Measurements from ENCODE around the gene HPS6. TPM values are rescaled to one million over a fixed set of nuclear protein-coding genes. Genes with fewer than 3 reads are reported as not detected.

The HPS6 gene
- total RNA-seq, 1 experiment from 2014 or later = 14.7 TPM

- BruUV-seq (replicated peaks) = no TSS peak
- Mint-ChIP-seq H3K27me3 (ENCODE audit: unreplicated experiment) (no peaks in the 10 kb centered on the region), H3K9me3 (ENCODE audit: low read depth, unreplicated experiment) (no peaks in the 10 kb centered on the region), H3K4me1 (ENCODE audit: low read depth, unreplicated experiment) (no peaks in the 10 kb centered on the region), H3K4me3 (ENCODE audit: low read depth, unreplicated experiment) (no peak overlapping the region), H3K36me3 (ENCODE audit: insufficient read depth, unreplicated experiment) (no peaks in the 10 kb centered on the region), H3K27ac (ENCODE audit: unreplicated experiment) (no peak overlapping the region)
- intact Hi-C loops (cut with micrococcal nuclease; ENCODE audit: unreplicated experiment) = no loop called here
- TF ChIP-seq CTCF (IDR thresholded peaks at IDR 0.05; ENCODE audit: unreplicated experiment) = no peak
- CTCF ChIA-PET = no interaction called here
- no peak for DNase-seq
Measured at GRCh38 chr10:102106998-102107397, 41.8 kb downstream of the HPS6 start.

DNA sequence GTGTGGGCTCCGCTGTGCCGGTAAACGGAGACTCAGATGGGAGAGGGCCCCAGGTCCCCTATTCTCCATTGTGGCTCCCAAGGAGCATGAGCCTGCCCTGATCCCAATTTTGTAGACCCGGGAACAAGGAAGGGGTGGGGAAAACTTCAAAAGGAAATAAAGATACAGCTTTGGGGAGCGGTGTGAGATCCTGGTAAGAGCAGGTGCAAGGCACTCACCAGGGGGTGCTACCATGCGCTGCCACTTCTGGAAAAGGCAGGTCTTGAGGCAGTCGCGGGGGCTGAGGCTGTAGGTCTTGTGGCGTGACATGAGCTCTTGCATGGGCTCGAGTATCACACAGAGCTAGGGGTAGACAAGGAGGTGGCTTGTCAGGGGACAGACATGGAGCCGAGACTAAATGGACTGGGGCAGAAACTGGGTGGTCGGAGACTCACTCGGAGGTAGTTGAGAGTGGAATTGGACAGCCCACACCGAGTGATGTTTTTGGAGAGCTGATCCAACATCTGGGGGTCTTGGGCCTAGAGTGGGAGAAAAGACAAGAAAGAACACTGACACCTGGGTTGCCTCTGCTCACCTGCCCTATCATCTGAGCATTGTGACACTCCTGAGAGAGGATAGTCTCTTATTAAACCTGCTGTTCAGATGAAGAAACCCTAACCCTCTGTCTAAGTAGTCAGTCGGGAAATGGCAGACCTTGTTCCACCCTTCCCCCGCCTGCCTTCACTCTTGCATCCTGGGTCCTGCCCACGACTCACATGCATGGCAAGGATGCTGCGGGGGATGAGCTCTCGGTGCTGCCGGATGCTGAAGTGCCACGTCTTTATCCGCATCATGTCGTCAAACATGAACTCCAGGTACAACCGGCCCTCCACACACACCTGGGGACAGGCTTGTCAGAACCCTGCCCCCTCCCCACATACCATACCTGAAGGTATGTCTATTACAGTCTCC is 44.3 kb downstream of the HPS6 start:
- DNase-seq = no peak
- Mint-ChIP-seq H3K36me3 (ENCODE audit: insufficient read depth, unreplicated experiment) (peaks cover 8% of the 10 kb centered on the region), H3K27me3 (ENCODE audit: unreplicated experiment) (no peaks in the 10 kb centered on the region), H3K27ac (ENCODE audit: unreplicated experiment) (no peak overlapping the region), H3K4me3 (ENCODE audit: low read depth, unreplicated experiment) (no peak overlapping the region), H3K9me3 (ENCODE audit: low read depth, unreplicated experiment) (no peaks in the 10 kb centered on the region), H3K4me1 (ENCODE audit: low read depth, unreplicated experiment) (peaks cover 11% of the 10 kb centered on the region)
- BruUV-seq (replicated peaks) = no TSS peak
- intact Hi-C loops (cut with micrococcal nuclease; ENCODE audit: unreplicated experiment) = no loop called here
- TF ChIP-seq CTCF (IDR thresholded peaks at IDR 0.05; ENCODE audit: unreplicated experiment) = no peak
- CTCF ChIA-PET = no interaction called here

- DNase-seq = no peak
- peaks cover 19% of the 10 kb centered on the region for H3K4me1 Mint-ChIP-seq (ENCODE audit: low read depth, unreplicated experiment)
- no TSS peak for BruUV-seq (replicated peaks)
- H3K4me3 Mint-ChIP-seq (ENCODE audit: low read depth, unreplicated experiment) = no peak overlapping the region
- H3K27ac Mint-ChIP-seq (ENCODE audit: unreplicated experiment) = no peak overlapping the region
- intact Hi-C loops (cut with micrococcal nuclease; ENCODE audit: unreplicated experiment) = no loop called here
- H3K36me3 Mint-ChIP-seq (ENCODE audit: insufficient read depth, unreplicated experiment) = peaks cover 16% of the 10 kb centered on the region
- H3K9me3 Mint-ChIP-seq (ENCODE audit: low read depth, unreplicated experiment) = no peaks in the 10 kb centered on the region
- TF ChIP-seq CTCF (IDR thresholded peaks at IDR 0.05; ENCODE audit: unreplicated experiment) = no peak
- no peaks in the 10 kb centered on the region for H3K27me3 Mint-ChIP-seq (ENCODE audit: unreplicated experiment)
- CTCF ChIA-PET = no interaction called here
Measured at GRCh38 chr10:102111276-102111675, 46.1 kb downstream of the HPS6 start.

DNA sequence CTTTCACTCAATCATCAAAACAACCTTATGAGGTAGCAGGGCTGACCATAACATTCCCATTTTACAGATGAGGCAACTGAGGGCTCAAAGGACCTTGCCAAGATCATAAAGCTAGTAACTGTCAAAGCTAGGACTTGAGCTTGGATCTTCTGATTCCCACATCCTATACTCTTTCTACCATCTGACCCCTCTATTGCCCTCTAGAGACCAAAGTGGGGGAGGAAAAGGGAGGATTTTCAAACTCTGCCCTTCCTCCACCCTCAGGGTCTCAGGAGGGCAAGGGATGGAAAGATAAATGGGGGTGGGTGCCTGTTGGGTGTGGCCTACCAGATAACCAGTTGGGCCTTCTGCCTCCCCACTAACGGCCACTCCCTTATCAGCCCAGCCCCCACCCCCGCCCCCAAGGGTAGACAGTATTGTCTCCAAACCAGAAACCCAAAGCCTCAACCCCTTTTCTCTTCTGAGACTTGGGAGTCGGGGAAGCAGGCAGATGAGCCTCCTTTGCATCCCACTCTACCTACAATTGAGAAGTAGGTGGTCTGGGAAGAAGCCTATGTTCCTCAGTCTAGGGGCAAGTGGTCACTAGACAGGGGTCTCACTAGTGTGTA is 47.2 kb downstream of the HPS6 start:
- peaks cover 16% of the 10 kb centered on the region for H3K36me3 Mint-ChIP-seq (ENCODE audit: insufficient read depth, unreplicated experiment)
- no peaks in the 10 kb centered on the region for H3K27me3 Mint-ChIP-seq (ENCODE audit: unreplicated experiment)
- TF ChIP-seq CTCF (IDR thresholded peaks at IDR 0.05; ENCODE audit: unreplicated experiment) = no peak
- no TSS peak for BruUV-seq (replicated peaks)
- H3K27ac Mint-ChIP-seq (ENCODE audit: unreplicated experiment) = no peak overlapping the region
- no peaks in the 10 kb centered on the region for H3K9me3 Mint-ChIP-seq (ENCODE audit: low read depth, unreplicated experiment)
- intact Hi-C loops (cut with micrococcal nuclease; ENCODE audit: unreplicated experiment) = no loop called here
- DNase-seq = no peak
- H3K4me1 Mint-ChIP-seq (ENCODE audit: low read depth, unreplicated experiment) = peaks cover 29% of the 10 kb centered on the region
- H3K4me3 Mint-ChIP-seq (ENCODE audit: low read depth, unreplicated experiment) = no peak overlapping the region
- CTCF ChIA-PET = interaction anchor here (0.6 kb wide), 2 partner anchors 17 to 605 kb away, joined by 4 read pairs; no protein-coding TSS in a partner anchor
